ENCODE data around the gene ARPC2.

The ARPC2 gene

DNA sequence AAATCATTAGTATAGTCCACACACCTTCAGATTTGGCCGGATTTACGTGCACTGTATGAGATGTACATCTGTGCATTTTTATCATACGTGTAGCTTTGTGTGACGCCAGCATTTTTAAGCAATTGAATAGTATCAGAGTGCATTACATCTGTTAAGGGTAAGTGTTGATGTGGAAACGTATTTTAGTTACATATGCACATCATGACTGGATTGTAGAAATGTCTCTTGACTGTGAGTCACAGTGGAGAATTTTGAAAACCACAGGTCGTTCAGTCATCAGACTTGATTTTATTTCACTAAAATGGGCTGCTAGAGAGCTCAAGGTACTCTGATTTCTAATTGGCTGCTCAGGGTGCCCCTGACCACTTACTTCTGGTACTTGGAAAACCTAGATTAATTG is 38.5 kb downstream of the ARPC2 start:
- no peak for DNase-seq

DNA sequence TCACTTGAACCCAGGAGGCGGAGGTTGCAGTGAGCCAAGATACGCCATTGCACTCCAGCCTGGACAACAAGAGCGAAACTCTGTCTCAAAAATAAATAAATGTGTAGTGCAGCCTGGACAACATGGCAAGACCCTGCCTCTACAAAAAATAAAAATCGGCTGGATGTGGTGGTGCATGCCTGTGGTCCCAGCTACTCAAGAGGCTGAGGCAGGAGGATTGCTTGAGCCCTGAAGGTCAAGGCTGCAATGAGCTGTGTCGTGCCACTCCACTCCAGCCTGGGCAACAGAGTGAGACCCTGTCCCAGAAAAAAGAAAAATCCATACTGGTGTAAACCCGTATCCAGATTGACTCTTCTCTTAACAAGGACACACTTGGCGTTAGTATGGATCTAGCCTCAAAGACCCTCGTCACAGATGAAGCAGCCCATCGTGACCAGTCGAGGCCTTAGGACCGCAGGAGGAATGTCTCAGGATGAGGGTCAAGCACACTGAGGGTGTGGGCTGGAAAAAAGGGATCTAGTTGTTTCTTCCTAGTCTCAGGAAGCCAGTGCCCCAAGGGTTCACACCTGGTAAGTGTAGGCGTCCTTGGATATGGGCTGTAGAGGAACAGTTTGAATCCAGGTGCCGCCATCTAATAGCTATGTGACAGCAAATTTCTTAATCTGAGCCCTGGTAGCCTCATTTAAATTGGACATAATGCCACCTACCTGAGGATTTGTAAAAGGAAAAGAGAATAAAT is 39.8 kb downstream of the ARPC2 start:
- no peak for DNase-seq

DNA sequence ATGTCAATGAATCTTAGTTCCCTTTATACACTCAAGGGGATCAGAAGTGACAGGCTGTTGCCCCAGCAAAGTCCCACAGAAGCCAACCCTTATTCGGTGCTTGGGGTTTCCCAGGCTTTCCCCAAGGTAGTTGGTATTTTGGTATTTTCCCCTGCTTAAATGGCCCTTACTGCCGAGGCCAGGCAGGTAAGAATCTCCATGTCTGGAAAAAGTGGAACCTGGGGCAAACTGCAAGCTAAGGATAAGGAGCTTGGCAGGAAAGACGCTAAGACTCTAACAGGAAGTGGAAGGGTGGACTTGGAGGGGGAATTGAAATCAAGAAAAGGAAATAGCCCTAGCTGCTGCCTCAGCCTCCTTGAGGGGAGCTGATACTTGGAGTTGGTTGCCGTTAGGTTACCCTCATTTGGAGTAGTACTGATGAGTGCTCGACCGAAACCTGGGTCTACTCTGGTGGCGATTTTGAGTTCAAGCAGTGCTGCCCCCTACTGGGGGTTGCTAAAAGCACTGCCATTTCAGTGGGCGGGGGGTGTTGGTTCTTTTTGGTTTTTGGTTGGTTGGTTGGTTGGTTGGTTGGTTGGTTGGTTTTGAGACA is 40.5 kb downstream of the ARPC2 start:
- peak; percentile 71 to 82 for DNase-seq

DNA sequence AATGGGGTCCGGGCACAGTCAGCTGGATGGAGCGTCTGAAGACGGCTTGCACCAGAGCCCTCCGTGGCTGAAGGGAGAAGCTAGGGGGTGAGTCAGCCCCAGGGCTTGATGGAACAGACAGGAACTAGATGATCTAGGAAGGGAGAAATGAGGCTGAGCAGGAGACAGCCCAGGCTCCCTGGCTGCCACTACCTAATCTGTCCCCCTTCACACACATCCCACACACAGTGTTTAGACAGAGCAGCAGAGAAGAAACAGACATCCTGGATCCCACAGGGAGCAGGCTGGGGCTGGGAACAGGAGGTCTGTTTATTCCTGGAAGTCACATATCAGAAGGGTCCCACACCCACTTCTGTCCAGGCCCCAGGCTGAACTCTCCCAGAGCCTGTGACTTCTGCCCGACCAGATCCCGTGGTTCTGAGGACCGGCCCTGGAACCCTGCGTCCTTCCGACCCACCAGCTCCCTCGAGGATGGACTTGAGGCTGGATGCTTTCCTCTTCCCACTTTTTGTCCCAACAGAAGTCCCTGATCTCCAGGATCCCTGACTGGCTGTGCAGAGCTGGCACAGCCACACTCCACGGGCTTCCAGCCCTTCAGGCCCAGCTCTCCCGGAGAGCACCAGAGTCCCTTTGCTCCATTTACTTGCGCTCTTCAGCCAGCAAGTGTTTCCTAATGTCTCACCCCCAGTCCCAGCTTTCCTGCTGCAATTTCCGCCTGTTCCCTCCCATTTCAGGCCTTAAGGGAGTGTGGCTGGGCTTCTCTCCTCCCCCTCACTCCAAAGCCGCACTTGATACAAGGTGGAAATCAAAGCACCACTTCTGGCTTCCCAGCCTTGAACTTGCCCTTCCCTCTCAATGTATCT is 42.3 kb downstream of the ARPC2 start:
- no peak for DNase-seq

DNA sequence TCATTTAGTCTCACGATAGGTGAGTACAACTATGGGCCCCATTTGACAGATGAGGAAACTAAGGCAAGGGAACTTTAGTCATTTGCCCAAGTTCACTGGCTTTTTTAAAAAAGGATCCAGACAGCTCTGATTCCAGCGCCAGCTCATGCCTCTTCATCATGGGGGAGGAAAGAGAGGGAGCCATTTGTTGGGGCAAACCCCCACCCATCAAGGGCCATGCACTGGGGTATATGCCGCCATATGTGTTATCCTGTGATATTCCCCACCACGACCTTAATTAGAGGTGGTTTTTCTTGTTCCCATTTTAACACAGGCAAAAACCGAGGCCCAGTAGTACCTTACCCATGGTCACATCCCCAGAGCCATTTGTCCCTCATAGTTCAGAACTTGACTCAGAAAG is 43.2 kb downstream of the ARPC2 start:
- DNase-seq, result no peak

DNA sequence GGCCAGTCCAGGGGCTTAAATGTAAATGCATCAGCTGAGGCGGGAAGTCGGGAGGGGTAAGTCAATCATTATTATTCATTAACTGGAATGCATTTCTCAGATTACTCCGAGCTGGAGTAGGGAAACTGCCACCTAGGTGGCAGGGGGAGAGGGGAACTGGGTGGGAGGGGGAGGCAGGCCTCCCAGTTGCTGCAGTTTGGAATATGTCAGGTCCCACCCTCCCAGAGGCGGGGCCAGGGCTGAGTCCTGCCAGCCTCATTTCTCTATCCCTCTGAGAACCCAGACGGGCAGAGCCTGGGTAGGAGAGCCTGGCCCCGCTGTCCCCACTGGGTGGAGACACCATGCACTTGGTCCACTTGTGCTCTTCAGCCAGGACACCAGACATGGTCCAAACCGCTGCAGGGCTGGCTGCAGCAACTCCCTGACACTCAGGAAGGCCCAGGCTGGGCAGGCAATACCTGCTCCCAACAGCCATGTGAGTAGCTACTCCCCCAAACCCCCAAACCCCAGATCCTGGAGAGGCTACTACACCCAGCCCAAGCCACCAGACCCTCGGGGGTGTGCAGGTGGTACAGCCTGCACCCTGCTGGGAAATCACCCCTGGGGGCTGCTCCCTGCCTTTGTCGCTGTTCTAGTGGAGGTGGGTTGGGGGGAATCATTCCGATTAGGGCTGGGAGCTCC is 43.9 kb downstream of the ARPC2 start, which contains the start of gene GPBAR1:
Gene GPBAR1 (plus strand): TSS at position 274 of the 681 bp plus-strand sequence. CDS start 1,710 bp downstream, outside the sequence.
- DNase-seq, result no peak

DNA sequence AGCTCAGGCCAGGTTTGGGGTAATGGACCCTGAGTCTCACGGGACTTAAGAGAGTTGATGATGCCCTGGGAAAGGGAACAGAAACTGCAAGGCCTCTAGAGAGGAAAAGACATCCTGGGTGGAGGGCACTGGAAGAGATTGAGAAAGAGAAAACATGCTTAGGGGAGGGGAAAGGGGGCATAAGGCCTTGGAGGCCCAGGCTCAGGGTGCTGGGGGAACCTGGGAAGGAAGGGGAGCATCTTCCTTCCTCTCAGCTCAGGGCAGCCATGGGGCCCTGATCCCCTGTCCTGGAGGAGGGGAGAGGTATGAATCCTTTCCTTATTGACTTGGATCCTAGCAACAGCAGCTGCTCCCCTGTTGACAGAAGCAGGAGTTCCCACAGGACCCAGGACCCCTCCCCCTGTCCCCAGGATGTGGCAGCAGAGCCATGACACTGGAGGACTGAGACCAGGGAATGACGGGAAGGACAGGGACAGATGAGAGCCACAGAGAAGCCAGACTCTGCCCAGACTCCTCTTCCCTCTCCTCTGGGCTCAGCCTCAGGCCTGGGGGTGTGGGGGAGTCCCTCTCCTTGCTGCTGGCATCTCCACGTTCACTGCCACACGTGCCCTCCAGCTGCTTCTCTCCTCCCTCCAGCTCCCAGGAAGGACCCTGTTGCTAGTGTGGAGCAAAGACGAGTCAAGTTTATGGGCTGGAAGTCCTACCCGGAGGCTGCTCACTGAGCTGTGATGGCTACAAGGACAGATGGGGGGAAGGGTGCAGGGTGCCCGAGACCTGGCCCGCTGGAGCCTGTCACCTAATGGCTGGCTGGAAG is 44.6 kb downstream of the ARPC2 start:
- DNase-seq, result no peak

DNA sequence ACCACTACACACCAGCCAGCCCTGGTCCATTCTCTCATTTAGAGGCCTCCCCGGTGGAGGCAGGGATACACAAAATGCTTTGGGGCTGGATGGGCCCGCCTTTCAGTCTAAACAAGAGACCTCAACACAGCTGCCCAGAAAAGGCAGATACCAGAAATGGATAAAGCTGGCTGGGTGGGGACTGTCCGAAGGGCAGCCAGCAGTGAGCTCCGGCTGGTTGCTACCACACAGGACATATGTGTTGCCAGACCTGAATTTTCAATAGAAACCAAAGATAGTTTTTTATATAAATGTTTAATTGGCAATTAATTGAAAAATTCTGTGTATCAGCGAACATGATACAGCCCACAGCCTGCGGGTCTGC is 45.2 kb downstream of the ARPC2 start:
- DNase-seq, result no peak

DNA sequence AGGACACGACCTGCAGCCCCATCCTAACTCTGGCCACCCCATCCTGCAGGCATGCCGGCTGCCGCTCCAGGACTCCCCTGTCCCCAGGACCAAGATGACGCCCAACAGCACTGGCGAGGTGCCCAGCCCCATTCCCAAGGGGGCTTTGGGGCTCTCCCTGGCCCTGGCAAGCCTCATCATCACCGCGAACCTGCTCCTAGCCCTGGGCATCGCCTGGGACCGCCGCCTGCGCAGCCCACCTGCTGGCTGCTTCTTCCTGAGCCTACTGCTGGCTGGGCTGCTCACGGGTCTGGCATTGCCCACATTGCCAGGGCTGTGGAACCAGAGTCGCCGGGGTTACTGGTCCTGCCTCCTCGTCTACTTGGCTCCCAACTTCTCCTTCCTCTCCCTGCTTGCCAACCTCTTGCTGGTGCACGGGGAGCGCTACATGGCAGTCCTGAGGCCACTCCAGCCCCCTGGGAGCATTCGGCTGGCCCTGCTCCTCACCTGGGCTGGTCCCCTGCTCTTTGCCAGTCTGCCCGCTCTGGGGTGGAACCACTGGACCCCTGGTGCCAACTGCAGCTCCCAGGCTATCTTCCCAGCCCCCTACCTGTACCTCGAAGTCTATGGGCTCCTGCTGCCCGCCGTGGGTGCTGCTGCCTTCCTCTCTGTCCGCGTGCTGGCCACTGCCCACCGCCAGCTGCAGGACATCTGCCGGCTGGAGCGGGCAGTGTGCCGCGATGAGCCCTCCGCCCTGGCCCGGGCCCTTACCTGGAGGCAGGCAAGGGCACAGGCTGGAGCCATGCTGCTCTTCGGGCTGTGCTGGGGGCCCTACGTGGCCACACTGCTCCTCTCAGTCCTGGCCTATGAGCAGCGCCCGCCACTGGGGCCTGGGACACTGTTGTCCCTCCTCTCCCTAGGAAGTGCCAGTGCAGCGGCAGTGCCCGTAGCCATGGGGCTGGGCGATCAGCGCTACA is 45.9 kb downstream of the ARPC2 start:
- no peak for DNase-seq

DNA sequence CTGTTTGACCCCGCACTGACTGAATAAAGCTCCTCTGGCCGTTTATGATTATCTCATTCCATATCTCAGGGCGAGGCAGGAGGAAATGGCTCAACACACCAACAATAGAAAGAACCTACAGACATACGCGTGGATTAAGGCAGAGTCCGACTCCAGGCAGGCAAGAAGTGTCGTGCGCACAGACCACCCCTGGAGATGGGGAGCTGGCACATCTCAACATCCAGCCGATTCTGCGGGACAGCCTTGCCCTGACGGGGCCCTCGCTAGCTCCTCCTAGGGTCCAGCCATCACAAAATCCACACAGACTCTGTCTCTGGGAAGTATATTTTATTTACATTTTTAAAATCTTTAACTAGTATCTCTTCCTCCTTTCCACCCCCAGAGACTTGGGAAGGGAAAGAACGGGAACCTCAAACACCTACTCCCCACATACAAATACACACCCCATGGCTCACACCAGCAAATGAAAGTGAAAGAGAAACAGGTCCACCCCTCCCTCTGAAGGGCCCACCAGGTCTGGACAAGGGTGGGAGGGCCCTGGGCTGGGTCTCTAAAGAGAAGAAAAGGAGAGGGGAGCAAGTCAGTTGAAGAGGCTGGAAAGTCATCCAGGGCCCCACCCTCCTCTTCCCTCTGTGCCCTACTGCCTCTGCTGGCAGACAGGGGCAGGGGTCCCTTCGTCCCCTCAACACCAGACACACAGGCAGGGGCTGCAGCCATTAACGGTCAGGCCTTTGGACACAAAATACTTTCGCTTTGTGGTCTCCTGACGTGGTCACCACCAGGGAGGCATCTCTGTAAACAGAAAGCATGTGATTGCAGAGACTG is 47.0 kb downstream of the ARPC2 start:
- peak in 1 of 2 donors; percentile 28 for DNase-seq

DNA sequence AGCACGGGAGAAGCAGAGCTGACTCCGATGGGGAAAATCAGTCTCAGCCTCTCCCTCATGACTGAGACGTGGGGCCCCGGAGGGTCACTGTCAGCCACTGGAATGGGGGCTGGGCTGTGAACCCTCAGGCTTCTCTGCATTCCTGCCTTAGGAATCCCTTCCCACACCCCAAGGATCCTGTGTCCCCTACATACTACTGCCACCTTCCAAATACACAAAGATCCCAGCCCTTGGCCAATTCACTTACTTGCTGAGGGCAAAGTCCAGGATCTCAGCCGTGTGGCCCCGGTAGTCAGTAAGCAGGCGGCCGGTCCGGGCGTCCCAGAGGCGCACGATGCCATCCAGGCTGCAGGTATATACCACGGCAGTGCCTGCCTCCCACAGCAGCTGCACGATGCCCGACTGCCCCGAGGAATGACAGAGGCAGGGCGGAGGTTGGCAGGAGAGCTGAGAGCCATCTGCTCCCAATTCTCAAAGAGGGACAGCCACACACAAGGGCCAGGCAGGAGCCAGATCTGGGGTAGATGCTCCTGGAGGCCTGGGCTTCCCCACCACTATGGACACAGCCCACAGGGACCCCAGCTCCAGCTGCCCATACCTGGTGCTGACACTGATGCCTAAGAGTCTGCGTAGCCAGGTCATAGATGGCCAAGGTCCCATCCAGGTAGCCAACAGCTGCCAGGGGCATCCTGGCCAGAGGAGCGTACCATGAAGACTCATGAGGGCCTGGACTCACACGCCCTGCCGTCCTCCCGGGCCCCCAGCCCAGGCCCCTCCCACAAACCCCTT is 48.0 kb downstream of the ARPC2 start:
- no peak for DNase-seq

DNA sequence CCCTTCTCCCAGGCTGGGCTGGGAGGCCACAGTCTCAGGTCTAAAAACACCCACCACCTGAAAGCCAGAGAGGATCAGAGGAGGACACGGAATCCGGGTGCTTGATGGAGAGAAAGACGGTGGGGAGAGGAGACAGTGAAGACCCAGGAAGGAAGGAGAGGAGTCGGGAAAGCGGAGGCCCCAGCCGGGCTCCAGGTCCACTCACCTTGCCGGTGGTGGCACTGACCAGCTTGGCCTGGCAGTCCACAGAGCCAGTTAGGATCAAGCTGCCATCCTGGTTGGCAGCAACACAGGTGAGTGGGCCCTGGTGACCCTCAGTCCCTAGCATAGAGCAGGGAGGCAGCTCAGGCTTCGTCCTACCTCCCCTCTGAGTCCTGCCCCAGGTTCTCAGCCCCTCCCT is 48.6 kb downstream of the ARPC2 start:
- no peak for DNase-seq

DNA sequence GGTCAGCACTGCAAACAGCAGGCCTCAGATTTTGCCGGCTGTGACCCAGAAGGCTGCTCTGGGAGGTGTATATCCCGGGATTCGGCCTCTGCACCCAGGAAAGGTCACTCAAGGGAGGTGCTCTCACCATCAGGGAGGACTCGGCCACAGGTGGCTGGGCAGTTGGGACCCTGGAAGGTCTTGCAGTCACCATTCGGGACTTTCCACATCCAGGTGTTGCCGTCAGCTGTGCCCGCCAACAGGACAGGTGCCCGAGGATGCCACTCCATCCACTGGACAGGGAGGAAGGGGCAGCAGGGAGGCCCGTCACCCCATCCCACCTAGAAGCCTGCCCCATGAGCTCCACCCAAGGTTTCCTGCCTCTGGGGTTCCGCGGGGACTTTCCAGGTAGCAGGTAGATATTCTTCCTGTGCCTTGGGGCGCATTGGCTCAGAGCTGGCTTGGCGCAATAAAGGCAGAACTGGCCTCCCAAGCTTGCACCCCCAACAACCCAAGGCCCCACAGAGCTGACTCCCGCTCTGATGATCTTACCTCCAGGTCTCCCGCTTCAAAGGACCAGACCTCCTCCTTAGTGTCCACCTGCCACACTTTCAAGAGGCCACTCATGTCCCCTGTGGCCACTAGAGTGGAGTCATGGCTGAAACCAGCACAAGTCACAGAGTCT is 49.5 kb downstream of the ARPC2 start:
- DNase-seq, result no peak

DNA sequence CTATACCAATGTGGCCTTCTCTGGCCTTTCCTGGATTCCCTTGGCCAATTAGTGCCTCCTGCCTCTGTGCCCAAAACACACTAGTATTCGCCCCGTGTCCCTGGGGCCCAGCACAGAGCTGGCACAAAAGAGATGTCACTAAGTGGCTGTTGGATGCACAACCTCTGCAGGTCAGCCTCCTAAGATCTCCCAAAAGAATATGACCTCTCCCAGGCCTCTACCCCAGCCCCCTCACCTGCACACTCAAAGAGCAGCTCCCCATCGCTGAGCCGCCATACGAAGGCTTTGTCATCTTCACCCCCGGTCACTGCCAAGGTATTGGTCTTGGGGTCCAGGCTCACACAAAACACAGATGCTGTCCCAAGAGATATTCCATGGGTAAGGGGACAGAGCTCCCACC is 50.3 kb downstream of the ARPC2 start:
- no peak for DNase-seq

DNA sequence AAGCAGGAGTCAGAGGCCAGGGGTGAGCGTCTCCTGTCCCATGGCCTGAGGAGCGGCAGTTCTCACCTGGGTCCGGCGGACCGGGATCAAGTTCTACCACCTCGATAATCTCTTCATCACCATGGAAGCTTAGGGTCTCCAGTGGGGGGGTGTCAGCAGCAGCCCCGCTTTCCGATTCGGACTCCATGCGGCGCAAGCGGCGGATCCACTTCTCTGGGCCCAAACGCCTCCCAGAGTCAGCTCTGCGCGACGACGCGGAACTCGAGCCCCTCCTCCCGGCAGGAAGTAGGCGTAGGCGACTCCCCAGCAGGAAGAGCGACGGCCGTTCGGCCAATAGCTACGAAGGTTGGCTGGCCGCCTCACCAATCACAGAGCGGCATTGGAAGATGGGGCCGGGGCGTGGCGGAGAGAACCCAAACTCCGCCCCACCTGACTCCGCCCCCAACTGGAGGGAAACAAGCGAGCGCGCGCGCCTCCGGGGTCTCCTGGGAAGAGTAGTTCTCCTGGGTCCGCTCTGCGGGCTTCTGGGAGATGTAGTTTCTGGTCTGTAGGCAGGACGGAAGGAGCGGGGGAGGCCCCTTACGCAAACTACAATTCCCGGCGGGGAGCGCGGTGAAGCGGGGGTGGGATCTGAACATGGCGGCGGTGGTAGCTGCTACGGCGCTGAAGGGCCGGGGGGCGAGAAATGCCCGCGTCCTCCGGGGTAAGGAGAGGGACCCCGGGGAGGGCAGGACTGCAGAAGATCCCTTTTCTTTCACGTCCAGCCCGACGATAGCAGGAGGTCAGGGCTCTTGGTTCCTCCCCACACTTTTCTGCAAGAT is 53.1 kb downstream of the ARPC2 start, which contains the start of the genes AAMP and PNKD:
Gene AAMP (minus strand): TSS at position 238 of the 821 bp plus-strand sequence. CDS start 51 bp downstream, at position 187.
Gene PNKD (plus strand): TSS at position 620 of the 821 bp plus-strand sequence. CDS start 17 bp downstream, at position 637.
- DNase-seq, result peak; percentile 100

DNA sequence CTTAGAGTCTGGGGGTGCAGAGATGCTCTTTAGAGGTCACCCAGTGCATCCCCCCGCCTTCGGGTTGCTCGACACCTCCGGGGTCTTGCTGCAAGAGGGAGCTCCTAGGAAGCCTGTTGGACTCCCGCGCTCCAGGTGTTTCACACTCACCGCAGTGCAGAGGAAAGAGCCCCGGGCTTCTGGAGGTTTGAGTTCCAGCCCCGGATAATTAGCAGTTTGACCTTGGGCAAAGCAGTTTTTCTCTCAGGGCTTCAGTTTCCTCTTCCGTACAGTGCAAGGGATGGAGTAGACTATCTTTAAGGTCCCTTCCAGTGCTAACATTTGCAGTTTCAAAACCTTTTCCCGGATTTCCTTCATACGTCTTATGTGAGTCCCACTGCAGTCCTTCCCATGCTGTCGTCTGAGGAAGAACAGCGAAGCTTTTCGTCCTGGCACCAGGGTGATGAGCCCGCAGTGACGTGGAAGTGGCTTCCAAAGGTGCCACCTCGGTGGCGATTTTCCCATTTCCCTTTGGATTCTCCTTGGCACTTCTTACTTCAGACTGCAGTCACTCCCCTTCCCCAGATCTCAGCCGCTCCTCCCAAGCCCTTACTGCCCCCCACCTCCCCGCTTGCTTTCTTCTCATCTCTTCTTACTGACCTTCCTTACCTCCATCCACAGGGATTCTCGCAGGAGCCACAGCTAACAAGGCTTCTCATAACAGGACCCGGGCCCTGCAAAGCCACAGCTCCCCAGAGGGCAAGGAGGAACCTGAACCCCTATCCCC is 53.9 kb downstream of the ARPC2 start:
- DNase-seq, result no peak

DNA sequence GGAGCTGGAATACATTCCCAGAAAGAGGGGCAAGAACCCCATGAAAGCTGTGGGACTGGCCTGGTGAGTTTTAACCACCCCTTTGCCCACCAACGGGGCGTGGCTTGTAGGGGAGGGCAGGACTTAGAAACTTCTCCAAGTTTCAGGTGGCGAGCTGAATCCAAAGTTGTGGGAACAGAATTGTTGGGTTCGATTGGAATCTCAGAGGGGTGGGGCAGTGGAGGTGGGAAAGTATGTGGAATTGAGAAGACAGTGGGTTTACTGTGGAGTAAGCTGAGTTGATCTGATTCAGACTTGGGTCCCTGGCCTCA is 54.5 kb downstream of the ARPC2 start:
- no peak for DNase-seq
